HepG2 (cell line): ENCODE results near the gene SRRM1. TPM values are rescaled to one million over a fixed set of nuclear protein-coding genes. Genes with fewer than 3 reads are reported as not detected.

Experiments
- BRF2 ChIP-seq: sonication (generic); formaldehyde crosslinking; IDR thresholded peaks from 2 replicates; pipeline ENCODE4 v1.8.1; 2022; ENCODE audit warnings: mild to moderate bottlenecking, missing genetic modification reagents
- CCDC6 ChIP-seq: sonication (generic); formaldehyde crosslinking; IDR thresholded peaks from 2 replicates; pipeline ENCODE4 v1.8.1; 2022; ENCODE audit warnings: mild to moderate bottlenecking, missing genetic modification reagents, moderate library complexity
- FOXJ3 ChIP-seq: sonication (generic); formaldehyde crosslinking; IDR thresholded peaks from 2 replicates; pipeline ENCODE4 v1.4.0; 2020; ENCODE audit warnings: missing genetic modification reagents, mild to moderate bottlenecking, borderline replicate concordance
- MED8 ChIP-seq: sonication (generic); formaldehyde crosslinking; IDR thresholded peaks from 2 replicates; pipeline ENCODE4 v1.8.1; 2023; ENCODE audit warnings: mild to moderate bottlenecking, missing genetic modification reagents; ENCODE audit not compliant: insufficient replicate concordance
- RBM22 ChIP-seq: fragments of 200-400 bp; formaldehyde crosslinking; optimal IDR thresholded peaks from 2 replicates; pipeline ENCODE3; 2017; ENCODE audit warnings: mild to moderate bottlenecking, low read length, moderate library complexity
- TRAFD1 ChIP-seq: sonication (generic); formaldehyde crosslinking; IDR thresholded peaks from 2 replicates; pipeline ENCODE4 v1.5.1; 2020; ENCODE audit warnings: missing genetic modification reagents, mild to moderate bottlenecking, borderline replicate concordance
- ZNF143 ChIP-seq: sonication (generic); formaldehyde crosslinking; IDR thresholded peaks from 2 replicates; pipeline ENCODE4 v1.4.0; 2020; ENCODE audit warnings: missing genetic modification reagents
- ZNF264 ChIP-seq: sonication (generic); formaldehyde crosslinking; IDR thresholded peaks from 2 replicates; pipeline ENCODE4 v1.4.0; 2020; ENCODE audit warnings: missing genetic modification reagents
- ZNF280B ChIP-seq: sonication (generic); formaldehyde crosslinking; IDR thresholded peaks from 2 replicates; pipeline ENCODE4 v1.5.0; 2020; ENCODE audit warnings: missing genetic modification reagents, mild to moderate bottlenecking, borderline replicate concordance
- ZNF33A ChIP-seq: sonication (generic); formaldehyde crosslinking; IDR thresholded peaks from 2 replicates; pipeline ENCODE4 v1.5.1; 2020; ENCODE audit warnings: missing genetic modification reagents, mild to moderate bottlenecking, moderate library complexity, borderline replicate concordance
- ZNF367 ChIP-seq: sonication (generic); formaldehyde crosslinking; IDR thresholded peaks from 2 replicates; pipeline ENCODE4 v1.4.0; 2020; ENCODE audit warnings: missing genetic modification reagents, borderline replicate concordance
- ZNF407 ChIP-seq: sonication (generic); formaldehyde crosslinking; IDR thresholded peaks from one replicate; pipeline ENCODE4 v1.5.1; 2020; ENCODE audit warnings: mild to moderate bottlenecking, missing genetic modification reagents; ENCODE audit errors: not compliant biosample characterization
- ZNF629 ChIP-seq: sonication (generic); formaldehyde crosslinking; conservative IDR thresholded peaks from 2 replicates; pipeline ENCODE4 v1.5.0; 2020; ENCODE audit warnings: missing genetic modification reagents
- ZNF672 ChIP-seq: sonication (generic); formaldehyde crosslinking; IDR thresholded peaks from 2 replicates; pipeline ENCODE4 v1.8.1; 2022; ENCODE audit warnings: missing genetic modification reagents
- ZNF775 ChIP-seq: sonication (generic); formaldehyde crosslinking; IDR thresholded peaks from 2 replicates; pipeline ENCODE4 v1.4.0; 2020; ENCODE audit warnings: missing genetic modification reagents, mild to moderate bottlenecking, moderate library complexity, borderline replicate concordance
- polyA plus RNA-seq, 8 experiments: library from polyadenylated mRNA; depleted of rRNA in 3 of 8; stranded (reverse) in 7 of 8; unstranded in 1 of 8; fragments of >200 nt; fragmentation: Illumina TruSeq in 4 of 8; extraction: Trizol in 4 of 8; gene quantifications; 2 replicates each; pipeline versions ENCODE4 v1.2.1 to v1.2.3, GENCODE V29; 2011 to 2016; ENCODE audit warnings: low read depth in 4 of 8, missing spikeins in 1 of 8, mixed read lengths in 1 of 8; ENCODE audit not compliant: insufficient read depth in 1 of 8
- total RNA-seq, 5 experiments: library from RNA; depleted of rRNA; stranded (reverse); fragments of >200 nt; fragmentation: Illumina TruSeq; extraction: Trizol; gene quantifications; 2 replicates each; pipeline ENCODE4 v1.2.3, GENCODE V29; 2016; ENCODE audit warnings: low read depth in 1 of 5

SRRM1 gene
- total and polyA plus RNA-seq, 2 of the 13 experiments (the other 11 are each of a cell fraction or from before 2014, with no cell fraction given), result 31.6 to 44.5 TPM

DNA sequence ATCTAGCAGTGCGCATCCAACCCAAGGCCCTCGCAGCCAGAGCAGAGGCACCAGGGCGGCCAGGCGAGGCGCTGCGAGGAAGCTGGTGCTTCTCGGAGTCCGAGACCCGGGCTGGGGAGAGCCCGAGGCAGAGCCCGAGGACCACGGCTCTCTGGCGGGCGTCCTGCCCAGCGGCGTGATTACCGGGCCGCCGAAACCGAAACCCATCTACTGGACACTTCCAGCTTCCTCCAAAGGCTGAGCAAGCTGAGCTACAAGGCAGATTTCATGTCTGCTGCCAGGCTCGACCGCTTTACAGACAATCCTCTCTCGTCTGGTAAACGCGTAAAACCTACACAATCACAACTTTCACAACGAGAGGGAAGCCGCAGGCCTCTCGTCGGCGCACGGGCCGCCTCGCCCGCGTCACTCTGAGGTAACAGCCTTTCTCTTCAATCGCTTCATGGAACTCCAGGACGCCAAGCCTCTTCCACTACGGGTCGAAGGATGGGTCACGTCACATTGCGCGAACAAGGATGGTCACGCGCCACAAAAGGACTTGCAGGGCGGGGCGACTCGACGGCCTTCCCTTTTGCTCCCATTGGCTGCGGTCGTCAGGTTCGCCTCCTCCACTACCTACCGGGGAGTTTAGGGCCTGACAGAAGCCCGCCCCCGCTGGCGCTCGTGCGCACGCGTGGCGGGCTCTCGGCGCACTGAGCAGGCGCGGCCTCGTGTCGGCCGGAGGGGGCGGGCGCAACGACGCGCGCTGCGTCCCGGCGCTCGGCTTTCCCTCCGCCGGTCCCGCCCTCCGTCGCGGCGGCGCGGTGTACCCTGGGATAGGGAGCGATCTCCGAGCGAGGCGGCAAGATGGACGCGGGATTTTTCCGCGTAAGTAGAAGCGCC, at the start of gene SRRM1 (continued):
- TF ChIP-seq ZNF407 (CRISPR knock-in tag) (peak; percentile 19), RBM22 (no peak), ZNF775 (CRISPR knock-in tag) (no peak), FOXJ3 (CRISPR knock-in tag) (peak; percentile 42; the same call in 1 of the 2 replicates), ZNF629 (0 out of 2 replicates have a peak, but pooled peaks have one; percentile 5), ZNF33A (no peak), ZNF367 (CRISPR knock-in tag) (no peak), BRF2 (CRISPR knock-in tag) (no peak), ZNF672 (CRISPR knock-in tag) (no peak), TRAFD1 (CRISPR knock-in tag) (peak; percentile 86; the same call in 1 of the 2 replicates), MED8 (CRISPR knock-in tag) (peak; percentile 46), ZNF143 (CRISPR knock-in tag) (peak; percentile 84), ZNF264 (CRISPR knock-in tag) (peak; percentile 42; the same call in 1 of the 2 replicates), ZNF280B (no peak), CCDC6 (CRISPR knock-in tag) (peak; percentile 82)
